HG02840 (cell line): ENCODE data around the gene COL23A1.

ENCODE experiments used
- ATAC-seq: cut with Tn5 transposase; IDR thresholded peaks from one replicate; pipeline ENCODE4 v1.9.1; 2021; ENCODE audit warnings: mild to moderate bottlenecking, moderate library complexity, moderate number of reproducible peaks; ENCODE audit not compliant: unreplicated experiment, low FRiP score

Gene COL23A1

DNA sequence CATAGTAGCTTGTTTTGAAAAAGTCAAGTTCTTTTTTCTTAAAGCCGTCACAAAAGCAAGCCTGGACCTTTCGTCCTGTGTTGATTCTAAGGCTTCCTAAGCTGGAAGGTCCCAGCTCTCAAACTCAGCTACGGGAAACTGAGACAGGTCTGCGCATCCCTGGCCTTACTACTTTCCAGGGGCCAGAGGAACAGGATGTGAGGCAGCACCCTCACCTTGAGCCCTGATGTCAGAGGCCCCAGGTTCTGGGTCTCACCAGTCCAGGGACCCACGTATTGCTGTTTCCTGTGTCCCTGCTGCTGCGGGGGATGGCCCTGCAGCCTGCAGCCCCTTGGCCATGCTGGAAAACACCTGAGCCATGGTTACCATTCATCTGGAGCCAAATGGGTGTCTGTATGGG is 123.9 kb downstream of the COL23A1 start:
- no peak for ATAC-seq

DNA sequence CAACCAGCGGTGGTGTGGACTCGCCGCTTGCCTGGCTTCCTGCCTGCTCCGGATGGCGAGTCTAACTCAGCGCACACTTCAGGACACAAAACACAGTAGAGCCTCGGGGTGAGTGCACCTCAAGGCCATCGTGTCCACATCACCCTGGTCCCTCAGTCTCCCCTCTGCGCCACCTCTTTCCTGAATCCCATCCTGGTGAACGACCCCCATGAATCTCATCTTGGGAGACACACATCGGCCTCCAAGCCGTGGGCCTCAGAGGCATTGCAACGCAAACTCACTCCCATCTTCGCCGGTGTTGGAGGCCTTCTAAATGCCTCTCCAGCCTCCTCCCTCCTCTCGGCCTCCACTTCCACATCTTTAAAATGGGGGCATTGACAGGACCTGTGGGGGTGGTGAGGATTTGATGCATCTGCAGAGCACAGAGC is 124.3 kb downstream of the COL23A1 start:
- ATAC-seq: no peak

DNA sequence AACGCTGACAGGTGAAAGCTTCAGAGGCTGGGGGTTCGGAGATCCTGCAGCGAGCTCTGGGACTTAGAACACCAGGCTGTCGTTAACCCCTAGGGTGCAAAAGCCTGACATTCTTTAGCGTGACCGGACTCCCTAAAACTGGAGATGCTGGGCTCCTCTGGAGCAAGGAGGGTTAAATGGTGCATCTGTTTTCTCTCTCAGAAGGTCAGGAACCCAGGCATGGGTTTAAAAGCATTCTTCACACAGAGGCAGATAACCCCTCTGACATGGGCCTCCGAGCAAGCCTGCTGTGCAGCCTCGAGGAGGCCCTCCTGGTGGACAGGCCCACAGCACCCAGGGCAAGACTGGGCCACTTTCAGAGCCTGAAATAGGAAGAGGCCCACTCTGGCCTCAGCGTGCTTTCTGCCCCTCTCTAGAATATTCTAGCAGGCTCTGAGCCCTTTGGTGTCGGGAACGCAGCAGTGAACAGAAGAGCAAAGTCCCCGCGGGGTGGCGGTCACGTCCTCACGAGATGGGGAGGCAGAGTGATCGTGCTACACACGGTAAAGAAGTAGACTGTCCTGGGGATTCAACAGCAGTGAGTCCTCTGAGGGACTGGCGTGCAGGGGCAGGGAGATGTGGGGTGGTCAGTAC is 124.8 kb downstream of the COL23A1 start:
- ATAC-seq: no peak

DNA sequence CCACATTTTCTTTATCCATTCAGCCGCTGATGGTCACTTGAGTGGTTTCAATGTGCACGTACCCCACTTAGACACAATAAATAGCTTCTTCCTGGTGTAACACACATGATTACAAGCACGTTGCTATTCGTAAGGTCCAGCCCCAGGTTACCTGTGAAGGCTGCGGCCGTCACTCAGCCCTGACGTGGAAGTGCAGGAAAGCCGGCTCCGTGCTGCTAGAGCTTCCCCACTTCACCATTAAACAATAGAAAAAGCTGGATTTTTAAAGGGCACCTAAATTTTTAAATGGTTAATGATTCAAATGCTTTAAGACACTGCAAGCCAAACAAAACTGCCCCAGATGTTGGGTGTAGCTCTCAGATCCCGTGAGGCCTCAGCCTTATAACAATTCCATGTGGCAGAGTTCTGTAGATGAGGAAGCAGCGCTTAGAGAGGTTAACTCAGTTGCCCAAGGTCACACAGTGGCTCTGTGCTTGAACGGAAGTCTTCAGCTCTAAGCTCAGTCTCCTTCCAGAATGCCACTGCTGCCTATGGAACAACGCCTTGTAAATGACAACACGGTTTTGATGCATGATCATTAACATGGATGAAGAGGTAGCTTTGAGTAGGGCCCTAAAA is 125.7 kb downstream of the COL23A1 start:
- ATAC-seq: no peak

DNA sequence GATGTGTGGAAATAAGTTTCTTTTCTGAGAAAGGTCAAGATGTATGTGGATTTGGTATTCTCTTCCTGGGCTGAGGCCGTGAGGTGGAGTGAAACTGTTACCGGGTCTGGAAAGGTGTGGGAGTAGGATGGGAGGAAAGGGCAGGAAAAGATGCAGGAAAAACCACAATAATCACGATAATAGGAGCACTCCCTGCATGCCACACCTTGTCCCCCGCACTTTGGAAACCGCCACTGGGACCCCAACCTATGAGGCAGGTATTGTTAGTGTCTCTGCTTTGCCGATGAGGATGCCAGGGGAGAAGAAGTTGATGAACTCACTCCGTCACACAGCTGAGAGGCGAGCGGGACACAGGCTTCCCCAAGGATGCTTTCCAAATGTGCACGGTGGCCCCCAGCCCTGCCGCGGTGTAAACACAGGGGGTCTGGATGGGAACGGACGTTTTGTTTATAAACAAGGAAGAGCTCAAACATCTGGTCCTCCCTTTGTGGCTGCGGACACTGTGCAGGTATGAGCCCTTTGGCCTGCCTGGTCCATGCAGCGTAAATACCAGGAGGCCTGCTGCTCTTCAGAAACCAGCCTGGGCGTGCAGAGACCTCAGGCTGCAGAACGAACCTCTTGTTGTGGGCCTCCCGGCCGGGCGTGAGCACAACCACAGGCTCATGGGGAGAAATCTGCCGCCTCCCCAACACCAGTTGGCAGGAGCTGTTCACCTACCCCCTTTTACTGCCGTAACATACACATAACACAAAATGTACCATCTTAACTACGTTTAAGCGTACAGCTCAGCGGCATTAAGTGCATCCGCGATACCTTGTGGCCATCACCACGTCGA is 126.7 kb downstream of the COL23A1 start:
- no peak for ATAC-seq

DNA sequence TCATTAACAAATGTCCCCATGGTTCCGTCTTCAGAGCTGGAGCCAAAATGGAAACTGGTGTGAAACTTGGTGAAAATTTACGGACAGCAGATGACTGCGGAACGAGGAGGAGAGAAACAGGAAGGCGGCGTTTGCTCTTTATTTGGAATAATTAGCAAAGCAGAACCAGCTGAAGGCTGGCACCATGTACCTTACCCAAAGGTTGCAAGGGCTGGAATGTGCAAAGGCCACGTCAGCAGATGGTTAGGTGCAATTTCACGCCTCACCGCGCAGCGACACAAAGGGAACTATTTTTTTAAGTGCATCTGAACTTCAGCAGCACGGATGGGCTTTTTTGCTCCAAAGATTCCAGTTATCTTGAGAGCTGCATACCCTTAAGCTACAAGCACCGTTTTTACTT is 127.4 kb downstream of the COL23A1 start:
- ATAC-seq: no peak

DNA sequence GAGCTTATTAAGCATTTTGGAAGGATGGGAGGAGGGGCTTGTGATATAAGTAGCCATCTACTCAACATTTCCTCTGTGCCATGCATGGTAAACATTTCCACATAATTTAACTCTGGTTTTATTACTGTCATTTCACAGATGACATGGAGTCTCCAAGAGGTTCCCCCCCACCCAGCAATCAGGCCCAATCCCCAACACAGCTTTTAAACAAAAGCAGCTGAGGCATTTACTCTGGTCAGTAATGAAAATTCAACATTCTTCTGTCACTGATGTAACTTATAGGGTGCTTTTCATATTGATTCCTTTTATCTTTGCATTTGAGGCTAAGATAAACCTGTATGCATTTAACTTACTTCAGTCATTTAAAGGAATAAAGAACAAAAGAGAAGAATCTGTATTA is 128.1 kb downstream of the COL23A1 start:
- ATAC-seq: no peak

DNA sequence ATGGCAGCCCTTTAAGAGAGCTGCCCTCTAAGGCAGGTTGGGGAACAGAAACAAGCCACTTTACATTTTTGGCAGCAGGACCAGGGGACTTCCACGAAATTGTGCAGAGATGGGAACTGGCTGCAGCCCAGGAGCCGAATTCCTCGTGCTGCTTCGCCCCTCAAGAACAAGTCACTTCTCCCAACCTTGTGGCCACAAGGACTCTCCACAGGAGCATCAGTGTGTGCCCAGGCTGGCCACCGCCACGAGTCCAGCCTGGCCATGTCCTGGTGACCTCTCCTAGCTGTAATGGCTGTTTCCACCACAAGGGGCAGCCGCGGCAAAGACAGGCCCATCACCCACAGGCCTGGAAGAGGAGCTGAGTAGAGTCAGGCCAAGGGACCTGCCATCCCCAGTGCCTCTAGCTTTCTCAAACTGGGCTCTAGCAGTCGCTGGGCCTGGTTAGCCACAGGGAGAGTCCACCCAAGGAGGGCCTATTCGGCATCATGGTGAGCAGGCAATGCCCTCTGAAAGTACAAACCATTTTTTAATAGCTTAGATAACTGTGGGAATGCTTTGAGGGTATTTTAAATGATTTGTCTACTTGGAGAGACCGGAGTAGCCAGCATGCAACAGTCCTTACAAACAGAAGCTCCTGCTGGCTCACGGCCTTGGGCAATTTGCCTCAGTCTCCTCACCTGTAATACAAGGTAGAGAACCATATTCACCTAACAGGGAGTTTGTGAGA is 129.0 kb downstream of the COL23A1 start:
- ATAC-seq: no peak

DNA sequence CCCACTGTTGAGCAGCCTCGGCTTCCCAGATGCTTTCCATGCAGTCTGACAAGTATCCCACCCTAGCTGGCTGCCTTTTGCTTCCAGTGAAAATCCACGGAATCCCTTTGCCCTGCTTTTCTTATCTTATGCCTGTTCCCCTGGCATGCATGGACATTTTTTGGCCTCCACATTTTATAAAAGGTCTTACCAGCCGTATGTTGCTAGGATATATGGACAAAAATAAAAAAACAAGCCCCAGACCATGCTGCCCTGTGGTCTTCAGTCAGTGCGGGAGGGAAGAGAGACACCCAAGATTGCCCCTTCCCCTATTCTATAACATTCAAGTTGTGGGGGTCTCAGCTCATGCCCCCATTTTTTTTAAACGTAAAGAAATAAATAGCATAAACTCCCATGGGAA is 129.6 kb downstream of the COL23A1 start:
- ATAC-seq: no peak

GRCh38 chr5:178460174-178460573 is 130.0 kb downstream of the COL23A1 start:
- no peak for ATAC-seq

DNA sequence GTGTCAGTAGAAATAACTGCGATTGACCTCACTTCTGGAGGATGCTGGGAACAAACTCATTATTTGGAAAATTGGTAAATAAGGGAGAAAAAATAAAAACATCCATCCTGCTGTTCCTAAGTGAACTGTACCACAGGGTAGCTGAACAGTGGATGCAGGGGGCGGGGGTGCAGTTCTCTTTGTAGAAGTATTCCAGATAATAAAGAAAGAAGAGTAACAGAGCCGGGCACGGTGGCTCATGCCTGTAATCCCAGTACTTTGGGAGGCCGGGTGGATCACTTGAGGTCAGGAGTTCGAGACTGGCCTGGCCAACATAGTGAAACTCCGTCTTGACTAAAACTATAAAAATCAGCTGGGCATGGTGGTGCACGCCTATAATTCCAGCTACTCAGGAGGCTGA is 132.1 kb downstream of the COL23A1 start:
- ATAC-seq: no peak

GRCh38 chr5:178457471-178457870 is 132.7 kb downstream of the COL23A1 start:
- ATAC-seq: no peak

DNA sequence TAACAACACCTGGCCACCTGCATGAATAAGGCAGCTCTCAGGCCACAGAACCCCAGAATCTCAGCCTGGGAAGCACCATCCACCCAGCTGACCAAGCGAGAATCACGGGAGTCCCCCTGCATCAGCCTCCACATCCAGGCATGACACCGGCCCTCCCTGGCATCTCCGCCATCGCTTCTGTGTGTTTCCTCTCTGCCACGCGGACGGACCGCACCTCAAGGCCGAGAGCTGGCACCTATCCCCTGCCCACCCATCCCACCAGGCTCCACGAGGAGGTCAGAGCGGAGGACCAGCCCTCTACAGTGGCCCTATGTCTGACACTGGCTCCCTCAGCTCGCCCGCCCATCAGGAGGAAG is 134.7 kb downstream of the COL23A1 start:
- no peak for ATAC-seq

- no peak for ATAC-seq
Measured at GRCh38 chr5:178454821-178455479, 135.2 kb downstream of the COL23A1 start.

DNA sequence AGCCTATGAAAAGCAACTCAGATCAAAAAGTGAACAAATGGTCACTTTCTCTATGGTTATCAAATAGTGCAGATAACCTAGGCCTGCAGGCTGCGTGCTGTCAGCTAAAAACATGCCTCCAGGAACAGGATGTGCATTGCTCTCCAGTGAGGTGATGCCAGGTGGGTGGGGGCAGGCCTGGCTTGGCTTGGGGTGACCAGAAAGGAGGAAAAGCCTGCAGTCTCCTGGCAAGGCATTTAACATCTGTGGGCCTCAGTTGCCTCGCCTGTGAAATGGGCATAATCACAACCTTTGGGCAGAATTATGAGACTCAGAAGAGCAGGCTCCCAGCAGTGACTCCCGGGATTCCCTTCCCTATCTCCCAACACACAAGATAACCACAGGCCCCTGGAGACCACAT is 135.9 kb downstream of the COL23A1 start:
- ATAC-seq: no peak

DNA sequence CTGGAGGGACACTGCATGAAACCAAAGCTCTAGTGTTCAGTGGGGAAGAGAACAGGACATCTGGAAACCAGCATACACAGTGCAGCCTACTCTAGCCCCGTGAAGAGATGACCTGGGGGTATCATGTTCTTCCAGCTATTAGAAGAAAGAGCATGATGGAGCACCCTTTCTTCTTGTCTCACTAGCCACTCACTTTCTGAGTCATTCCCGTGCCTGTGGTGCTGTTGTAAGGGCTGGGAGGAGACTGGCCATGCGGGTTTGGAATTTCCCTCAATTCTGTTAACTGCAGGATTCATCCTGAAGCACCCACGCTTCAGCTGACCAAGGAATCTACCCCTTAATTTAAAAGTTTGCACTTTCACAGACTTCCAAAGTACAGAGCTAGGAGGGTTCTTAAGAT is 137.0 kb downstream of the COL23A1 start:
- no peak for ATAC-seq

DNA sequence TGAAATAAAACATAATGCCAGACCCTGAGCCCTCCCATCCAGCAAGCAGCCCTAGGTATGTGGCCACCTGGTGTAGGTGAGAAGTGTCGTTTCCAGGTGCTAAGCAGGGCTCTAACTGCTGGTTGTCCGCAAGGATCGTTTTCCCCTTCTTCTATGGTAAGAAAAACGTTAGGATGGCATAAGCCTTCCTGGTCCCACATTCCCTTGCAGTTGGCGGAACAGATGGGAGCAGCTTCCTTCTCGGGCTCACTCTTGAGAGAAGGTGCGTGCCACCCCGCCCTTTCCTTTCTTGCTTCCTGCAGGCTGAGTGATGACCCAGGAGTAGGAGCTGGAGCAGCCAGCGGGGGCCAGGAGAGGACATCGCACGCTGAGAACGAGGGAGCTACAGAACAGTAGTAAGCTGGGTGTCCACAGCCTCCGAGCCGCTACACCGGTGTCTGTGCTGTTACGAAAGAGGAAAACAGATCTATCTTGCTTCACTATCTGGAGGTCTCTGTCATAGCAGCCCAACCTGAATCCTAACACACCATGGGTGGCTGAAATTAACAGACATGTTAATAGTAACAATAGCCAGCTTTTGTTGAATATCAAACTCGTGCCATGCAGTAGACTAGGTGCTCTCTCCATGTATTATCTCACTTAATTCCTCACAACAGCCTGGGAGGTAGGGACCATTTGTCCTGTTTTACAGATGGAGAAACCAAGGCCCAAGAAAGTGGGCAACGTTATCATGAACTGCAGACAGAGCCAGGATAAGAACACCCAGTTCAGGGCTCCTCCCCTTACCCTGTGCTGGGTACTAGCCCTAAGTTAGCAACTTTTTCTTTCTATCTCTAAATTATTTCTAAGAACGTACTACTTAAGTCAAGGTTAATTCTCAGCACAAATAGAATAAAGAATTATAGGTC is 139.8 kb downstream of the COL23A1 start:
- ATAC-seq: no peak

DNA sequence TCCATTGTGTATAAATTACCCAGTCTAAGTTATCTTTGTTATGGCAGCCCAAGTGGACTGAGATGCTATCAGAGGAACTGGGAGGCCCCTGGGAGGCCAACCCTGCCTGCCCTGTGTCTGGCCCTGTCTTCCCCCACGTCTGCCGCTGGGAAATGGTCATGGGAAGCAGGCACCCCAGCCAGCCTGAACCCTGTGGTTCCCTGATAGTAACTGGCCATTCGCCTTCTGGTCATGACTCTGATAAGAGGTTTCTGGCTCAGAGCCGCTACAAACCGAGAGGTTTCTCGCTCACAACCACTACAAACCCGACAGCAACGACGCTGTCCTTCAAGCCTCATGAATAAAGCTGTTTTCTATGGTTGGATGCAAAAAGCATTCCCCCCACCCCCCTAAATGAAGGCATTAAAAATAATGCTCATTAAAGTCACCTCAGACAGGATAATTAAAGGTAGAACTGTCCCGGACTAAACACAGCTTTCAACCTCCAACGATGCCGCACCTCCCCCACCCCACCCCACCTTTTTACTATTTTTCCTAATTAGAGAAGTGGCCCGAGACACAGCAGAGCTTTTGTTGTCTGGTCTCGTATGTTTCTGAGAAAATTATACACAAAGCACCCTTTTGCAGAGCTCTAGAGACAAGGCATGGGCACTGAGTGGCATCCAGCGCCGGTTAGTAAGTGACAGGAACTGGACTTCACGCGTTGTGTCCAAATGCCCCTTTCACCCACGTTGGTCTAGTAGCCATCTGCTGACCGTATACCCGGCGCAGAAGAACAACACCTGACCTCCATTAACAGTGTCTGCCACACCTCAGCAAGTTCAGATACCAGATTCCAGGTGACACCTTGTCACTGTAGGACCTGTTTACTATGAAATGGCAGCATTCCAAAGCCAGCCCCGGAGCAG is 140.8 kb downstream of the COL23A1 start:
- no peak for ATAC-seq

GRCh38 chr5:178445534-178445933 is 144.7 kb downstream of the COL23A1 start:
- no peak for ATAC-seq
